Measurements from ENCODE around the gene BCL6B. TPM values are rescaled to one million over a fixed set of nuclear protein-coding genes. Genes with fewer than 3 reads are reported as not detected.

BCL6B gene
- total RNA-seq, 1 experiment from 2014 or later, result 11.4 TPM

DNA sequence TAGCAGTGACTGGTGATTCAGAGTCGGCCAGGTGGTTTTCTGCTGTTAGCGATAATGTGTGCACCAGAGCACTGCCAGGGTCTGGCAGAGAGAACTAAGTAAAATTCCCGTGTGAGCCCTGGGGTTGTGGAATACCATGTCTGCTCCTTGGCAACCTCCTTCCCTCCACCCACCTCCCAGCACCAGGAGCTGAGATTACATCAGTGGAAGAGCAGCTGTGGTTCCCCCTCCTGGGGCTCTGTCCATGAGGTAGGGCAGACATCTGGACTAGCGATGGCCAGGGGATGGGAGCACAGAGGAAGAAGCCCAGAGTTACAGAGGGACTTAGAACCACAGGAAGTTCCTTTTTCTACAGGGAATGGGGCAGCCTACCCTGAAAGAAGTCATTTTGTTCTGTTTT is 41.4 kb downstream of the BCL6B start (continued):
- TF ChIP-seq, protein P1, sequence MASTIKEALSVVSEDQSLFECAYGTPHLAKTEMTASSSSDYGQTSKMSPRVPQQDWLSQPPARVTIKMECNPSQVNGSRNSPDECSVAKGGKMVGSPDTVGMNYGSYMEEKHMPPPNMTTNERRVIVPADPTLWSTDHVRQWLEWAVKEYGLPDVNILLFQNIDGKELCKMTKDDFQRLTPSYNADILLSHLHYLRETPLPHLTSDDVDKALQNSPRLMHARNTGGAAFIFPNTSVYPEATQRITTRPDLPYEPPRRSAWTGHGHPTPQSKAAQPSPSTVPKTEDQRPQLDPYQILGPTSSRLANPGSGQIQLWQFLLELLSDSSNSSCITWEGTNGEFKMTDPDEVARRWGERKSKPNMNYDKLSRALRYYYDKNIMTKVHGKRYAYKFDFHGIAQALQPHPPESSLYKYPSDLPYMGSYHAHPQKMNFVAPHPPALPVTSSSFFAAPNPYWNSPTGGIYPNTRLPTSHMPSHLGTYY (CRISPR knock-in tag; IDR thresholded peaks at IDR 0.05), result no peak
- TF ChIP-seq KAT7 (CRISPR knock-in tag; IDR thresholded peaks at IDR 0.05; ENCODE audit: borderline replicate concordance) (no peak), ETV6 (CRISPR knock-in tag; IDR thresholded peaks at IDR 0.05) (no peak), OVOL2 (CRISPR knock-in tag; IDR thresholded peaks at IDR 0.05; ENCODE audit: borderline replicate concordance) (no peak)
- TF ChIP-seq, protein P2, sequence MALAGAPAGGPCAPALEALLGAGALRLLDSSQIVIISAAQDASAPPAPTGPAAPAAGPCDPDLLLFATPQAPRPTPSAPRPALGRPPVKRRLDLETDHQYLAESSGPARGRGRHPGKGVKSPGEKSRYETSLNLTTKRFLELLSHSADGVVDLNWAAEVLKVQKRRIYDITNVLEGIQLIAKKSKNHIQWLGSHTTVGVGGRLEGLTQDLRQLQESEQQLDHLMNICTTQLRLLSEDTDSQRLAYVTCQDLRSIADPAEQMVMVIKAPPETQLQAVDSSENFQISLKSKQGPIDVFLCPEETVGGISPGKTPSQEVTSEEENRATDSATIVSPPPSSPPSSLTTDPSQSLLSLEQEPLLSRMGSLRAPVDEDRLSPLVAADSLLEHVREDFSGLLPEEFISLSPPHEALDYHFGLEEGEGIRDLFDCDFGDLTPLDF (CRISPR knock-in tag; IDR thresholded peaks at IDR 0.05), result no peak

GRCh38 chr17:7067198-7067597 is 44.3 kb downstream of the BCL6B start:
- Mint-ChIP-seq H3K27me3 (ENCODE audit: low read depth) (peaks cover 41% of the 10 kb centered on the region), H3K4me1 (no peaks in the 10 kb centered on the region; the same call in 1 of the 2 replicates), H3K4me3 (no peak overlapping the region), H3K36me3 (peaks cover 21% of the 10 kb centered on the region), H3K9me3 (peaks cover 35% of the 10 kb centered on the region), H3K27ac (no peak overlapping the region)
- CTCF ChIA-PET, result no interaction called here
- ATAC-seq, result no peak
- no peak for DNase-seq (ENCODE audit: low spot score)
- POLR2A ChIA-PET, result no interaction called here
- TF ChIP-seq, protein P3, sequence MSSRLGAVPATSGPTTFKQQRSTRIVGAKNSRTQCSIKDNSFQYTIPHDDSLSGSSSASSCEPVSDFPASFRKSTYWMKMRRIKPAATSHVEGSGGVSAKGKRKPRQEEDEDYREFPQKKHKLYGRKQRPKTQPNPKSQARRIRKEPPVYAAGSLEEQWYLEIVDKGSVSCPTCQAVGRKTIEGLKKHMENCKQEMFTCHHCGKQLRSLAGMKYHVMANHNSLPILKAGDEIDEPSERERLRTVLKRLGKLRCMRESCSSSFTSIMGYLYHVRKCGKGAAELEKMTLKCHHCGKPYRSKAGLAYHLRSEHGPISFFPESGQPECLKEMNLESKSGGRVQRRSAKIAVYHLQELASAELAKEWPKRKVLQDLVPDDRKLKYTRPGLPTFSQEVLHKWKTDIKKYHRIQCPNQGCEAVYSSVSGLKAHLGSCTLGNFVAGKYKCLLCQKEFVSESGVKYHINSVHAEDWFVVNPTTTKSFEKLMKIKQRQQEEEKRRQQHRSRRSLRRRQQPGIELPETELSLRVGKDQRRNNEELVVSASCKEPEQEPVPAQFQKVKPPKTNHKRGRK (CRISPR knock-in tag; IDR thresholded peaks at IDR 0.05; ENCODE audit: borderline replicate concordance), result no peak
- TF ChIP-seq IRF1 (CRISPR knock-in tag; IDR thresholded peaks at IDR 0.05) (no peak), FOXP1 (CRISPR knock-in tag; IDR thresholded peaks at IDR 0.05; ENCODE audit: borderline replicate concordance) (no peak), ATF1 (CRISPR knock-in tag; IDR thresholded peaks at IDR 0.05) (no peak), TP53 (CRISPR knock-in tag; IDR thresholded peaks at IDR 0.05) (no peak), HMGA2 (CRISPR knock-in tag; IDR thresholded peaks at IDR 0.05) (no peak), USF1 (CRISPR knock-in tag; IDR thresholded peaks at IDR 0.05) (no peak), AR (CRISPR knock-in tag; IDR thresholded peaks at IDR 0.05) (no peak), TCF7 (CRISPR knock-in tag; IDR thresholded peaks at IDR 0.05; ENCODE audit: low read depth) (no peak), GTF2I (CRISPR knock-in tag; conservative IDR thresholded peaks at IDR 0.05) (no peak)
- TF ChIP-seq, protein P4, sequence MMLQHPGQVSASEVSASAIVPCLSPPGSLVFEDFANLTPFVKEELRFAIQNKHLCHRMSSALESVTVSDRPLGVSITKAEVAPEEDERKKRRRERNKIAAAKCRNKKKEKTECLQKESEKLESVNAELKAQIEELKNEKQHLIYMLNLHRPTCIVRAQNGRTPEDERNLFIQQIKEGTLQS (CRISPR knock-in tag; conservative IDR thresholded peaks at IDR 0.05), result no peak
- TF ChIP-seq, protein P5, sequence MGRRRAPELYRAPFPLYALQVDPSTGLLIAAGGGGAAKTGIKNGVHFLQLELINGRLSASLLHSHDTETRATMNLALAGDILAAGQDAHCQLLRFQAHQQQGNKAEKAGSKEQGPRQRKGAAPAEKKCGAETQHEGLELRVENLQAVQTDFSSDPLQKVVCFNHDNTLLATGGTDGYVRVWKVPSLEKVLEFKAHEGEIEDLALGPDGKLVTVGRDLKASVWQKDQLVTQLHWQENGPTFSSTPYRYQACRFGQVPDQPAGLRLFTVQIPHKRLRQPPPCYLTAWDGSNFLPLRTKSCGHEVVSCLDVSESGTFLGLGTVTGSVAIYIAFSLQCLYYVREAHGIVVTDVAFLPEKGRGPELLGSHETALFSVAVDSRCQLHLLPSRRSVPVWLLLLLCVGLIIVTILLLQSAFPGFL (CRISPR knock-in tag; IDR thresholded peaks at IDR 0.05; ENCODE audit: borderline replicate concordance), result no peak

All from WTC11 (cell line).